ENCODE data around the gene VTI1A.
"Not testable (repeated sequence)": the region's sequence is repeated elsewhere in the genome, so short reads cannot be mapped to it uniquely, and the experiment has no call there.

VTI1A gene

DNA sequence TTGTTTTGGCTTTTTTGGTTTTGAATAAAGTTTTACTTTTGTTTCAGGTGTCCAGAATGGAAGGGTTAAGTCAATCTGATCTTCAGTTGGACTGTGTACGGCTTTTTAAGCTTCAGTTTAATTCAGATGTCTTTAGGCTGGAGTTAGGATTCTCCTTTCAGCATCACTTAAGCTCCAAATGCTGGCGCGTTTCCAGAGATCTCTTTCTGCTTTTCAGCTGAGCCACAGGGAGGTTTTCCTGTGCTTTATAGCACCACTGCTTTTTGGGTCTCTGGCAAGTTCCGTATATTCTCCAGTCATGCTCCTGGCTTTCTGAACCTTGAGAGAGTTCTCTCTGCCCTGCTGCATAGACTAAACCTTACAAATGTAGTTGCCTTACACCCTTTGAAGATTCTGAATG lies 60.0 kb downstream of the VTI1A start:
- DNase-seq (ENCODE audit: low read depth in 3 of 3) = no peak

DNA sequence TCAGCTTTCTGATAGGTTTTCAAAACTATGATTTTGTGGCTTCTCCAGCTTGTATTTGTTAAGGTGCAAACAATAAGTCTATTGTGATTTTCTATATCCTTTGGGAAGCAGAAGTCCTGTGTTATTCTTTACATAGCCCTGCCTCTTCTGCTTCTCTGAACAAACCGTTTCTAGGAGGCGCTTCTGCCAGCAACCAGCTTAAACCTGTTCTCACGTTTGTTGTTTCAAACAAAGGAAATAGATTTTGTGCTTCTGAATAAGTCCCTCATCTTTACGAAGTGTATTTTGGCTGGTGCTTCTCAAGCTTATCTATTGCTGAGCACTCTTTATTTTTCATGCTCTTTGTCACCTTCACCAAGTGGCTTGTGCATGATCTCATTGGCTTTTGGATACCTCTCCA lies 61.0 kb downstream of the VTI1A start:
- no peak for DNase-seq (ENCODE audit: low read depth in 3 of 3)

DNA sequence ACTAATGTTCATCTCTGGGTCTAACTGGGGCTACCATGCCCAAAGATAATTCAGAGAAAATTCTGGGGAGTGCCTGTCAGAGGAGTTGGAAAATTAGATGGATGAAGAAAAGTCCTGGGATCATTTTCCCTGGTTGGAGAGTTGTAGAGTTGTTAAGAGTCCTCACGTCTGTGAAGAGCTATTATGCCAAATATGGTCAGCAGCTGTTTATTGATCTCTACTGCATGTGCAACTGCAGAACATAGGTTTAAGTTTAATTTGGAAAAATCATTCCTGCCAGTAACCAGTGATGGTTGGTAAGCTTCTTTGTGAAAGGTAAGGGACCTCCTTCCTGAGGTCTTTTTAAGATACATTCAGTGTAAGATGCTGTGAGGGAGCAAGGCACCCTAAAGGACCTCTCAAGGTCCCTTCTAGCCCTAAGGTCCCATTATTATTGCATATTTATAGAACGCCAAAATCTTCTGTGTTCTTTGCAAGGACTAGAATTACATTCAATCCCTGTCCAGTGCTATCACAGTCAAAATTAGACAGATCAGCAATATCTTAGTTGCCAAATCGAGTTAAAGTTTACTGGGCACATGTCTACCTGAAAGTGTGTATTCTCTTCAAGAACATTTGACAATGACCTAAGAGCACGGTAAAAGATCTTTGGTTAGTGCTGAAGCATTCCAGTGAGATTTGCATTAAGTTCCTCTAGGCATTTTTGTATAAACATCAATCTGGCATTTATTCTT lies 62.7 kb downstream of the VTI1A start:
- DNase-seq (ENCODE audit: low read depth in 3 of 3) = no peak

DNA sequence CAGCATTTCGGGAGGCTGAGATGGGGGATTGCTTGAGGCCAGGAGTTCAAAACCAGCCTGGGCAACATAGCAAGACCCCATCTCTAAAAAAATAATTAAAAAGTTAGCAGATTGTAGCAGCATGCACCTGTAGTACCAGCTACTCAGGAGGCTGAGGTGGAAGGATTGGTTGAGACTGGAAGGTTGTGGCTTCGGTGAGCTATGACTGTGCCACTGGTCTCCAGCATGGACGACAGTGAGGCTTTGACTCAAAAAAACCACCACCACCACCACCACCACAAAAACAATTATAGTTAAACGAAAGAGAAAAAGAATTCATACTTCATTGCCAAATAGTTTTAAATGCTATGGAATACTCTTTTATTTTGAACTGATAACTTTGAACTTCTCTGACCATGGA lies 63.4 kb downstream of the VTI1A start:
- DNase-seq (ENCODE audit: low read depth in 3 of 3) = no peak

DNA sequence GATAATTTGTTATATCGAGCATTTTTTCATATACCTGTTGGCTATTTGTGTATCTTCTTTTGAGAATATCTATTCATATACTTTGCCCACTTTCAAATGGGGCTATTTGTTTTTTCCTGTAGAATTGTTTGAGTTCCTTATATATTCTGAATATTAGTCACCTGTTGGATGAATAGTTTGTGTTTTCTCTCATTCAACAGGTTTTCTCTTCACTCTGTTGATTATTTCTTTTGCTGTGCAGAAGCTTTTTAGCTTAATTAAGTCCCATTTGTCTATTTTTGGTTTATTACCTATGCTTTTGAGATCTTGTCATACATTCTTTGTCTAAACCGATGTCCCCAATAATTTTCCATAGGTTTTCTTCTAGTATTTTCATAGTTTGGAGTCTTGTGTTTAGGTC lies 65.3 kb downstream of the VTI1A start:
- DNase-seq (ENCODE audit: low read depth in 3 of 3) = no peak

DNA sequence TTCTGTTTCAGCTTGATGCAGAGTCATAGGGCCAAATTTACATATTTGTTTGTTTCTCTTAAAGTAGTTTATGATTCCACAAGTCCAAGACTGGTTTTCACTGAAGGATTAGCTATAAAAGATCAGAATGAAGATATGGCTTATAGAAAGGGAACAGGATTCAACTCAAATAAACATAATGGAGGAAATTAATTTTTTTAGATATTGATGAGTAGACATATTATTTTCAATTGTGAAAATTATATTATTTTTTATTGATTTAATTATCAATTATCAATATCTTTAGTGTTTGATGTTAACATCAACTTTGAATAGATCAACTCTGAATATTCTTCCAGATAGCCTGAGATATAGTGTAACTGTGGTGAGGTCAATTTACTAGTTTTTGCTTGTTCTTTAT lies 68.1 kb downstream of the VTI1A start:
- no peak for DNase-seq (ENCODE audit: low read depth in 3 of 3)

DNA sequence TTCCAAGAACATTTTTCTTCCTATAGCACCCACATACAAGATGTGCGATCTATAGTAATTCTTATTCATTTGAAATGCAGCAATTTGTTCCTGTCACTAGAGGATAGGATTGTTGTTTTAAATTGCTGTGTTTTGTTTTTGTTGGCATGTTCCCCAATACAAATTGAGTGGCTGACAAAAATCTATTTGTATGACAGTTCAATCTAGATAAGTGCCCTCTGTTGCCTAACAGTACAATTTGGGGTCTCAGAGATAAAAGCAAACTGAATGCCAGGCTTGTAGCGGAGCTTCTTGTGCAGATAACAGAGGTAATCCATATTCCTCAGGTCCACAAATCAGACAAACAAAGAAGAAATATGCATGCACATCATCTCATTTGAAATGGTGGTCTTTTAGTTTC lies 68.8 kb downstream of the VTI1A start:
- DNase-seq (ENCODE audit: low read depth in 3 of 3) = no peak

DNA sequence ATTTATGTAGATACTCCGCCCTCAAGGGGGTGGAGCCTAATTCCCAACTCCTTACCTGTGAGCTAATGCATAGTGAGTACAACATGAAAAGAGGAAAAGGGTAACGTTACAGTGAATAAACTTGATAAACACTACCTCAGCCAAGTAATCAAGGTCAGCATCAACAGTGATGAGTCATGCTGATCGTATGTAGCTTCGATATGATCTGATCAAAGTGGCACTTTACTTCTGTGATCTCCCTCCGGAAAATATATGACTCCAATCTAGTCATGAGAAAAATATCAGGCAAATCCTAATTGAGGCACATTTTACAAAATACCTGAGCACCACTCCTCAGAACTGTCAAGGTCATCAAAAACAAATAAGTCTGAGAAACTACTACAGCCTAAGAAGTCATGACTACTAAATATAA lies 70.4 kb downstream of the VTI1A start:
- no peak for DNase-seq (ENCODE audit: low read depth in 3 of 3)

DNA sequence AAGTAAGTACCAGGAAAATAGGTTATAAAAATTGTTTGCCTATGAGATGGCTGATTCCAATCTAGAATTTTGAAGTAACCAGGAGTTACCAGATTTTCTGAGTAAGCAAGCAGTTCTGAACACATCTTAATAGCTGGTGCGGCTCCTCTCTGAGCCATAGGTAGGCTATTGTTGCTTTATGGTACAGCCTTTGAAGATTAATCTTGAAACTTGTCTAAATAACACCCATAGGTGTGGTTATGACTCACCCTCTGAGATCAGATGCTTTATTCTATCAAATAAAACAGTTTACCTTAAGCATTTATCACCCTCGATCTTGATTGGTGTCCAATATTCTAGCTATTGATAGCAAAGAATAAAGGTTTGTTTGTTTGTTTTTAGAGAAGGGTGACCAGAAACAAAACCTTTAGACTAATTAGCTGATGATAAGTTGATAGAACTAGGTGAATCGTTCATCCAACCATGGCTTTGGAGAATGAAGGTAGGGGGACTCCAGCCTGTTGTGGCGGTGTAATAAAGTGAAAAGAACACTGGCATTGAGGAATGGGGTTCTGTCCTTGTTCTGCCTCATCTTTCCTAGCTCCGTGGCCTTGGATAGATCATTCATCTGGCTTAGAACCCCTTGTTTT lies 72.2 kb downstream of the VTI1A start:
- no peak for DNase-seq (ENCODE audit: low read depth in 3 of 3)

DNA sequence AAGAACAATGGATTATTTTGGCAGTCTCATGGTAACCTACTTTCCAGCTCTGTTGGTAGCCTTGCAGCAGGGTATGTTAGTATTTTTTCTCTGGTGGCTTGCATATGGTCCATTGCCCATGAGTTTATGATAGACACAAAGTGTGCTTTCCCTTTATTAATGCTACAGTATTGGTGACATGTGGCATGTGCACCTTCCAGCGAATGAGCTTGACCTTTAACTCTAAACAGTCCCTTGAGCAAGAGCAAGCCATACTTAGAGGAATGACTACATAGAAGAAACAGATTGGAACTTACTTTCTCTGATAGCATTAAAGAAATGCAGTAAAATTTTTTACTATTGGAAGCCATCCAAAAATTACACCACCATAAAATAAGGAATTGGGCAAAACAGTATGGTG lies 73.9 kb downstream of the VTI1A start:
- no peak for DNase-seq (ENCODE audit: low read depth in 3 of 3)

DNA sequence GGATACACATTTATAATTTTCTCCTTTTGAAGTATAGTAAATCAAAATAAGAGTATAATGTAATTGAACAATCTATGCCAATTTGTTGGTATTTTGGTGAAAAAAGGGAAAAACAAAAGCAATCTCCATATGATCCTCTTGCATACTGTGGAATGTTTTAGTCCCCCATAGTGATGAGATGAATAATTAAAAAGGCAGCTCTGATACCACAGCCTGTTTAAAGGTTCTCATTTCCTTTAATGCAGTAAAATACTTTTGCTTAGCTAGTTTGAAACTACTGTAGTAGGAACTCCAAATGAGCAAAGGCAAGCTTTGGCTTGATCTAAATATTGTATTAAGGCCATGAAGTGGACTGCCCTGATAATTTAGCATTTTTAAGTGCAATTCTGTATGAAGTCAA lies 77.6 kb downstream of the VTI1A start:
- DNase-seq (ENCODE audit: low read depth in 3 of 3) = no peak

DNA sequence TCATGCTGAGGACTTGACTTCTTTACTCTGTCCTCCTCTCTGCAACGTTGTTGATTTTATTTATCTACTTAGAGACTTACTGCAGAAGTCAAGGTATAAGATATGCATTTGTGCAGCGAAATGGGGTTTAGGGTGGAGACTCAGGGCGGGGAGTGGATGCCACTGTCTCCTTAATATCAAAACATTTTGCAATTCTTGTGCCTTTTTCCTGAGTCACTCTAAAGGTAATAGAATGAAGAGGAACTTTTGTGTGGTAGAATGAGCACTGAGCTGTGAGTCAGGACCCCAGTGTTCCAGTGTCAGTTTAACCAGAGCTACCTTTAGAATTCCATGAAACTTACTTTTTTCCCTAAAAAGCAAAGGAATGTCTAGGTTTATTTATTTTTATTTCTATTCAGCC lies 78.2 kb downstream of the VTI1A start:
- no peak for DNase-seq (ENCODE audit: low read depth in 3 of 3)

DNA sequence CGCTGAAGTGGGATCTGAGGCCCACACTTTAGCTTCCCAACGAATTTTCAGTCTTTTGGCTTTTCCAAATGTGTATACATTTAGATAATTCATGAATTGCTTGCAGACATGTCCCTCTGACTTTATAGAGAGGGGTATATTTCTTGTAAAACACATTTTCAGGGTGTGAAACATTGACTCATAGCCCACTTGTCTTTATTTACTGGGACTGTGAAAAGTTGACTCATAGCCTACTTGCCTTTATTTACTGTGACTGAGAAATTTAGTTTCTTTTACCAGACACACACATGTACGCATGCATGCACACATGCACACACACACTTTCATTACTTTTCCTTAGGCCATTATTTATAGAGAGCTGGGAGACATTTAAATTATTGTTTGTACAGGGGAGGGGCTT lies 79.1 kb downstream of the VTI1A start:
- no peak for DNase-seq (ENCODE audit: low read depth in 3 of 3)

DNA sequence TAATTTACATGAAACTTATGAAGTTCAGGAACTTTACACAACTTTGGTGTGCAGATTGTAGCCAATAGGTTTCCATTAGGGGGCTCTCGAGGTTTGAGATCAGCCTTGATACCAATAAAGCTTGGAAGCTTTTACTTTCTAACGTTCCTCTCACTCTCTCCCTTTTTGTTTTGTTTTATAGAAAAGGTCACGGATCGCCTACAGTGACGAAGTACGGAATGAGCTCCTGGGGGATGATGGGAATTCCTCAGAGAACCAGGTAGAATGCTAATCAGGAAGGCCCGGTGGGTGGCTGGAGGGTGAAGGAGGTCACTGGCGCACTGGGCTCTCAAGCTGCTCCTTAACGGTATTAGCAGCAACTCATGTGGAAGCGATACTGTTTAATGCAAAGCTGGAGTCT lies 79.9 kb downstream of the VTI1A start:
- no peak for DNase-seq (ENCODE audit: low read depth in 3 of 3)

DNA sequence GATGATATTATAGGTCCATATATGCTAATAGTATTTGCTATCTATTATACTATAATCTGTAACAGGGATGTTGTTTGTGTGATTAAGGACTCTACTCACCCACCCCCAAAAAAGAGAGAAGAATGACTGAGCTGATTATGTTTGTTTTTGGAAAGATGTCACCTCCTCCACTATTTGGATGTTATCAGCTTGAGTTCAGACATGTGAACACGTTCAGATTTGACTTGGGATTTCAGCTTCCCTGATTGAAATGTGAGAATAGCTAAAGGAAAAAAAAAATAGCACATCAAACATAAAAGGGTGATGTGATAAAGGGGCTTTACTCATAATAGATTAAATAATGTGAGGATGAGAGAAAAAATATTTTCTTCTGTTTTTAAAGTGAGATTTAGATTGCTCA lies 81.2 kb downstream of the VTI1A start:
- no peak for DNase-seq (ENCODE audit: low read depth in 3 of 3)

DNA sequence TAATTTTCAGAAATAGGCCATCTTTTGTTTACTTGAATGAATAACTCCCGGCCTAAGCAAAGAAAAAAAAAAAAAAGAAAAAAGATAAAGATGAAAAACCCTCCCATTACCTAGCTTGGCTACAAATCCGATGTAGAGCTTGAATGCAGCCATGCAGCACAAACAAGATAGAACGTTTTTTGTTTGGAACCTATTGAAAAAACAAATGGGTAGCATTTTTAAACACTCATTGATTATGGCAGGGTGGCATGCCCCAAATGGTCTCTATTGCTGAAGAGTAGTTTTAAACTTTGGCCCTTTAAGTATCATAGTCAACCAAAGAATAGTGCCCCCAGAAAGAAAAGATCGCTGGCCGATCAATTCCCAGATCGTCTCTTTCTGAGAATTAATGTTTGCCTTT lies 84.4 kb downstream of the VTI1A start:
- no peak for DNase-seq (ENCODE audit: low read depth in 3 of 3)

DNA sequence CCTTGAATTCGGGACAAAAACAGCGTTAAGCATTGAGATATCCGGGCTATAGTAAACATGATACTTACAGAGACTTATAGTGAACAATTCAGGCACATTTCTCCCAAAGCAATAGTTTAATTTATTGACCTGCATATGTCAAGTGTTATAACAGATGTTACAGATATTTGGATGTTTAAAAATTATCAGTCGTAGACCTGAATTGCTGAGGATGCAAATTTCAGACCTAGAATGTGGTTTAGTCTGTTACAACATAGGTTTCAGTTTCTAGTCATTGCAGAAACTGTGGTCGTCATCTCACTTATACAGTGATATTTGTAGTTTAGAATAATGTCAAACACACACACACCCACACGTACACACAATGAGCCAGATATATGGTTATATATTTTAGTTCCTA lies 85.2 kb downstream of the VTI1A start:
- DNase-seq (ENCODE audit: low read depth in 3 of 3) = peak in 1 of 3 donors; percentile 14

DNA sequence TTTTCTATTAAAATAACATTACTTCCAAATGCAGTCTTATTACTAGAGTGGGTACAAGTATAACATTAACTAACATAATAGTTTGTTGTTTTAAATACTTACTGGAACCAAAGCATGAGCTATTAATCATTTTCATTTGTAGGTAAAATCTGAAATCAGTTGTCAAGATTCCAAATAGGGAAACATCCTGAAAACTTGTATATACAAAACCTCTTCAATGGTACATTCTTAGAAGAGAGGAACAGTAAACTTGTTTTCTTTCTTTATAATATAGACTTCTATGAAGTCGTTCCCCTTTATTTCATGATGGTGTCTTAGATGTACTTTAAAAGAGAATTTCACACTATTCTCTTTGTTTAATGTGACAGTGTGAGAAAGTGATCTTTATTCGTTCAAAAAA lies 85.9 kb downstream of the VTI1A start:
- no peak for DNase-seq (ENCODE audit: low read depth in 3 of 3)

DNA sequence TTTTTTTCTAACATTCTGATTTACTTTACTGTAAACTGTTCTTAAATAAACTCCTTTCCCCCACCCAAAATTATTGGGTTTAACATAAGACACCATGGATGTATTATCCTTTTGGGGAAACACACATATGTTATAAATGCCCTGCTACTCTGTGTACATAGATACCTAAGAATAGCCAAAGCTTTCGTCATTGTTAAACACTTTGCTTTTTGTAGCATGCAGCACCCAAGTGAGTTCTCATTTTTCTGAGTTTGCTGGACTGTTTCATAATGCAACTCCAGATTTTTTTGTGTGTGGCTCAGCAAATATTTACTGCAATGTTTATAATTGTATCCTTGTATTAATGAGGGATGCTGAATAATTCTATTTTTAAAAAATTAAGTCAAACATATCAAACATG lies 86.9 kb downstream of the VTI1A start:
- no peak for DNase-seq (ENCODE audit: low read depth in 3 of 3)

DNA sequence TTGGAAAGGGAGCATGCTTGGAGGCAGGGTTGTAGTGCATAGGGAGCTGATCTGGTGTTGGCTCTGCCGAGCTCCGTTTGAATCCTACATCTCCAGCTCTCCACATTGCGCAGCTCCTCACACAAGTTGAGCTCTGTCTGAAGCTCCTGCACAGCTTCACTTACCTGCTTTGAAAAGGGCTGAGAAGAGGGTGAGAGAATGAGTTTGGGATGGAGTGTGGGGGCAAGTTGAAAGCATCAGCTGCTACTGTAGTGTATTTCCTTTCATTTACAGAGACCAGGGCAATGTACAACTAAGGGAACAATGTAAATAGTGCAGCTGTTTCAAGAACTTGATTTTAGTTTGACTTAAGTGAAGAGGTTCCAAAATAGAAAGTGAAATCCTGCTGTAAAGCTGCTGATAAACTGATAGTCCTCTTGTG lies 88.5 kb downstream of the VTI1A start:
- DNase-seq (ENCODE audit: low read depth in 3 of 3) = no peak

DNA sequence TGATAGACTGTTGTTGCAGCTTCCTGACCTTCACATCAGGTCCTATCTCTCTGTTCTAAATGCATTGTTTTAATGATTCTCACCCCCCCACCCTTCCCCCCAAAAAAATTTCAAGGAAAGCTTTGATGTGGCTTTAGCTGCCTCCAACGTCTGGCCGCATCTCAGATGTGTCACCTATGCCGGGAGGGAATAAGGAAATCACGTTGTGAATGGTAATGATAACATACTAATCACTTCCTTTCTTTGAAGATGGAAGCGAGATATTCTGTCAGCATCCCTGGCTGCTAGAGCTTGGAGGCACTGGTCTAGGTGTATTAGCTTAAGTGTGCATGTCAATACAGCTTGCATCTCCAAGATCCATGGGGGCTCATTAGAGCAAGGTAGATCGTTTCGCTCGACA lies 89.6 kb downstream of the VTI1A start:
- DNase-seq (ENCODE audit: low read depth in 3 of 3) = no peak

DNA sequence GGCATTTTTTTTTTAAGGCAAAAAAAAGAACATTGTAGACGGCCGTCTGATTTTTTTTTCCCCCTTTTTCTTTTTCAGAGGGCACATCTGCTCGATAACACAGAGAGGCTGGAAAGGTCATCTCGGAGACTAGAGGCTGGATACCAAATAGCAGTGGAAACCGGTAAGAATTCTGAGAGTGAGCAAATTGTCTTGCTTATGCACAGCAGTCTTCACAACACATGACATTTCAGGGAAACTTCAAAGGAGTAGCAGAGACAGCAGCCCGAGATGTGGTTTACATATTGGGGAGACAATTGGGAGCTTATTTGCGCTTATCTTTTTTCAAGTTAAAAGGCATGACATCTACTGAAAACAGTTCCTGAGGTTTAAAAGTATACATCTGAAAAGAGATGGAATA lies 91.2 kb downstream of the VTI1A start:
- no peak for DNase-seq (ENCODE audit: low read depth in 3 of 3)

DNA sequence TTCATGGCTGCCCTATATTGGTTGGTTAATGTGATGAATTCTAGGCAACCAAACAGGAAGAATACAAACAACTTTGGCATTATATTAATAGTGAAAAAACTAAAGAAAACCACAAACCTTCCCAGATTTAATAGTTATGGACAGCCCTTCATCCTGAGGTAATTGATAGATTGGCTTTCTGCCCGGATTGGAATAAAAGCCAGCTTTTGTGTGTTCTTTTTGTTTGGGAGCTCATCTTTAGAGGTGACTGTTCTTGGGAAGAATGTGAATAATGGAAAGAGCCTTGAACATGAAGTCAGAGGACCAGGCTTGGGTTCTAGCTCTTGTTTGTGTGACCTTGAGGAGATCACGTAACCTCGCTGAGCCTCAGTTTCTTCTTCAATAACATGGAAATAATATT lies 92.3 kb downstream of the VTI1A start:
- DNase-seq (ENCODE audit: low read depth in 3 of 3) = no peak

DNA sequence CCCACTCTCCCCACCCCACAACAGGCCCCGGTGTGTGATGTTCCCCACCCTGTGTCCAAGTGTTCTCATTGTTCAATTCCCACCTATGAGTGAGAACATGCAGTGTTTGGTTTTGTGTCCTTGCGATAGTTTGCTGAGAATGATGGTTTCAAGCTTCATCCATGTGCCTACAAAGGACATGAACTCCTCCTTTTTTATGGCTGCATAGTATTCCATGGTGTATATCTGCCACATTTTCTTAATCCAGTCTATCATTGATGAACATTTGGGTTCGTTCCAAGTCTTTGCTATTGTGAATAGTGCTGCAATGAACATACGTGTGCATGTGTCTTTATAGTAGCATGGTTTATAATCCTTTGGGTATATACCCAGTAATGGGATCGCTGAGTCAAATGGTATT lies 95.8 kb downstream of the VTI1A start:
- not testable (repeated sequence) for DNase-seq (ENCODE audit: low read depth in 3 of 3)
